HG03039 (cell line): ENCODE results near the gene ZNF862.

Source experiments
- ATAC-seq: cut with Tn5 transposase; IDR thresholded peaks from one replicate; pipeline ENCODE4 v1.9.1; 2021; ENCODE audit warnings: mild to moderate bottlenecking, moderate library complexity; ENCODE audit not compliant: unreplicated experiment

Gene ZNF862

GRCh38 chr7:149809215-149809614 lies 29.0 kb upstream of the ZNF862 start:
- ATAC-seq: no peak

- ATAC-seq: no peak
Measured at GRCh38 chr7:149811221-149811620, 27.0 kb upstream of the ZNF862 start.

GRCh38 chr7:149811831-149812490 lies 26.2 kb upstream of the ZNF862 start:
- ATAC-seq: no peak

- ATAC-seq: no peak
Measured at GRCh38 chr7:149813254-149814035, 24.7 kb upstream of the ZNF862 start.

GRCh38 chr7:149814494-149814893 lies 23.7 kb upstream of the ZNF862 start:
- no peak for ATAC-seq

GRCh38 chr7:149815121-149815520 lies 23.1 kb upstream of the ZNF862 start:
- no peak for ATAC-seq

GRCh38 chr7:149815661-149816266 lies 22.4 kb upstream of the ZNF862 start:
- ATAC-seq: no peak

- no peak for ATAC-seq
Measured at GRCh38 chr7:149816267-149816751, 21.9 kb upstream of the ZNF862 start.

- no peak for ATAC-seq
Measured at GRCh38 chr7:149816794-149817193, 21.4 kb upstream of the ZNF862 start.

- no peak for ATAC-seq
Measured at GRCh38 chr7:149817301-149817771, 20.8 kb upstream of the ZNF862 start.

GRCh38 chr7:149817836-149818535 lies 20.2 kb upstream of the ZNF862 start:
- ATAC-seq: no peak

- ATAC-seq: no peak
Measured at GRCh38 chr7:149818536-149818840, 19.7 kb upstream of the ZNF862 start.

GRCh38 chr7:149819141-149819960 lies 18.8 kb upstream of the ZNF862 start:
- no peak for ATAC-seq

- ATAC-seq: no peak
Measured at GRCh38 chr7:149819961-149820340, 18.2 kb upstream of the ZNF862 start.

GRCh38 chr7:149820622-149821190 lies 17.5 kb upstream of the ZNF862 start:
- ATAC-seq: no peak

GRCh38 chr7:149821191-149822148 lies 16.7 kb upstream of the ZNF862 start:
- ATAC-seq: no peak

- no peak for ATAC-seq
Measured at GRCh38 chr7:149822353-149822943, 15.7 kb upstream of the ZNF862 start.

- no peak for ATAC-seq
Measured at GRCh38 chr7:149823191-149823630, 15.0 kb upstream of the ZNF862 start.
